Liver (tissue), 9 donors: Measurements from ENCODE around the gene TEX51. TPM values are rescaled to one million over a fixed set of nuclear protein-coding genes. Genes with fewer than 3 reads are reported as not detected.

Source experiments
- DNase-seq: peaks from one replicate; pipeline ENCODE4 v3.0.0-alpha.2; 2017; ENCODE audit warnings: low spot score
- H3K27ac ChIP-seq, 2 donors: one replicate each; pipeline ENCODE4 v1.7.0; 2013; ENCODE audit warnings: inconsistent platforms in 2 of 2, low read length in 2 of 2, control low read depth in 1 of 2, low read depth in 1 of 2, mild to moderate bottlenecking in 1 of 2
- H3K27me3 ChIP-seq, 4 donors: one replicate each; pipeline versions ENCODE4 v1.6.1 to v1.7.0; 2013; ENCODE audit warnings: low read length in 3 of 4, inconsistent platforms in 1 of 4, mild to moderate bottlenecking in 1 of 4, moderate library complexity in 1 of 4; ENCODE audit not compliant: control insufficient read depth in 4 of 4, insufficient read depth in 4 of 4
- H3K36me3 ChIP-seq, 4 donors: one replicate each; pipeline versions ENCODE4 v1.6.1 to v1.7.0; 2013; ENCODE audit warnings: low read length in 3 of 4, mild to moderate bottlenecking in 3 of 4, low read depth in 1 of 4, moderate library complexity in 1 of 4; ENCODE audit not compliant: control insufficient read depth in 4 of 4, insufficient read depth in 3 of 4
- H3K4me1 ChIP-seq, 4 donors: one replicate each; pipeline versions ENCODE4 v1.6.1 to v1.7.0; 2013; ENCODE audit warnings: low read length in 3 of 4, mild to moderate bottlenecking in 3 of 4, moderate library complexity in 1 of 4; ENCODE audit not compliant: control insufficient read depth in 4 of 4, insufficient read depth in 4 of 4
- H3K4me3 ChIP-seq, 3 donors: one replicate each; pipeline versions ENCODE4 v1.6.1 to v1.7.0; 2013; ENCODE audit warnings: low read length in 3 of 3, control low read depth in 1 of 3, low read depth in 1 of 3, mild to moderate bottlenecking in 1 of 3
- H3K9ac ChIP-seq, 2 donors: one replicate each; pipeline ENCODE4 v1.7.0; 2013; ENCODE audit warnings: low read length in 2 of 2, mild to moderate bottlenecking in 2 of 2, moderate library complexity in 2 of 2, control low read depth in 1 of 2, low read depth in 1 of 2
- H3K9me3 ChIP-seq, 4 donors: one replicate each; pipeline versions ENCODE4 v1.6.1 to v1.7.0; 2013; ENCODE audit warnings: low read length in 3 of 4; ENCODE audit not compliant: control insufficient read depth in 4 of 4
- CTCF ChIP-seq: fragments of 150-350 bp; IDR thresholded peaks from 2 replicates; pipeline ENCODE4 v1.5.1; 2017; ENCODE audit warnings: improper control_type of control experiment, low read depth, low read length; ENCODE audit not compliant: missing input control
- FOXA1 ChIP-seq: IDR thresholded peaks from 2 replicates; pipeline ENCODE4 v1.6.1; 2016; ENCODE audit warnings: antibody characterized with exemption
- FOXA2 ChIP-seq: IDR thresholded peaks from 2 replicates; pipeline ENCODE4 v1.6.1; 2016; ENCODE audit warnings: antibody characterized with exemption
- GABPA ChIP-seq, 2 donors: IDR thresholded peaks in 1 of 2; conservative IDR thresholded peaks in 1 of 2; 2 replicates each; pipeline ENCODE4 v1.6.1; 2016; ENCODE audit warnings: antibody characterized with exemption in 2 of 2, mild to moderate bottlenecking in 1 of 2, moderate library complexity in 1 of 2
- HNF4A ChIP-seq, 2 donors: conservative IDR thresholded peaks; 2 replicates each; pipeline ENCODE4 v1.6.1; 2016; ENCODE audit warnings: antibody characterized with exemption in 2 of 2, mild to moderate bottlenecking in 2 of 2
- JUND ChIP-seq, 2 donors: IDR thresholded peaks; 2 replicates each; pipeline ENCODE4 v1.6.1; 2016; ENCODE audit warnings: antibody characterized with exemption in 2 of 2
- MAX ChIP-seq: IDR thresholded peaks from 2 replicates; pipeline ENCODE4 v1.6.1; 2016; ENCODE audit warnings: antibody characterized with exemption
- NR2F2 ChIP-seq: IDR thresholded peaks from 2 replicates; pipeline ENCODE4 v1.6.1; 2016; ENCODE audit warnings: antibody characterized with exemption
- RAD21 ChIP-seq, 2 donors: IDR thresholded peaks; 2 replicates each; pipeline ENCODE4 v1.6.1; 2016; ENCODE audit warnings: antibody characterized with exemption in 2 of 2, mild to moderate bottlenecking in 2 of 2
- REST ChIP-seq: IDR thresholded peaks from 2 replicates; pipeline ENCODE4 v1.6.1; 2016; ENCODE audit warnings: antibody characterized with exemption, mild to moderate bottlenecking
- RXRA ChIP-seq, 2 donors: IDR thresholded peaks; 2 replicates each; pipeline ENCODE4 v1.6.1; 2017 to 2018; ENCODE audit warnings: antibody characterized with exemption in 2 of 2, mild to moderate bottlenecking in 1 of 2
- SP1 ChIP-seq: IDR thresholded peaks from 2 replicates; pipeline ENCODE4 v1.6.1; 2018; ENCODE audit warnings: antibody characterized with exemption, mild to moderate bottlenecking
- TAF1 ChIP-seq: conservative IDR thresholded peaks from 2 replicates; pipeline ENCODE4 v1.6.1; 2016; ENCODE audit warnings: antibody characterized with exemption, mild to moderate bottlenecking
- YY1 ChIP-seq: IDR thresholded peaks from 2 replicates; pipeline ENCODE4 v1.6.1; 2016; ENCODE audit warnings: antibody characterized with exemption, mild to moderate bottlenecking
- ZBTB33 ChIP-seq: IDR thresholded peaks from 2 replicates; pipeline ENCODE4 v1.6.1; 2016; ENCODE audit warnings: antibody characterized with exemption
- WGBS: extraction: QIAGEN DNeasy Blood & Tissue Kit; methylation state at CpG from one replicate; pipeline ENCODE4 v1.1.7; 2013; 5-methylcytosine and 5-hydroxymethylcytosine counted together
- polyA plus RNA-seq, 2 donors: library from polyadenylated mRNA; stranded (reverse) in 1 of 2; unstranded in 1 of 2; fragments of 200-250 nt in 1 of 2; fragments of >200 nt in 1 of 2; fragmentation: Nextera tagmentation in 1 of 2; extraction: Ambion mirVana in 1 of 2; gene quantifications; one replicate each; pipeline versions ENCODE4 v1.2.1 to v1.2.3, GENCODE V29; 2013 to 2015
- total RNA-seq, 2 donors: library from RNA; depleted of rRNA; stranded (reverse); fragments of >200 nt; gene quantifications; one replicate each; pipeline ENCODE4 v1.2.3, GENCODE V29; 2014
- donor health status: healthy.
- donor health status: healthy.
- donor health status: healthy.
- donor health status: healthy.
- donor health status: healthy.

Gene TEX51
- total and polyA plus RNA-seq, 4 donors, result not detected

GRCh38 chr2:126890551-126891450 lies 7.9 kb upstream of the TEX51 start:
- Histone ChIP-seq H3K36me3 (no peaks in the 10 kb centered on the region), H3K27me3 (no peaks in the 10 kb centered on the region), H3K4me1 (peaks cover 0 to 5% (median 0%) of the 10 kb centered on the region in 4 donors), H3K27ac (no peak overlapping the region), H3K4me3 (no peak overlapping the region), H3K9ac (no peak overlapping the region), H3K9me3 (no peaks in the 10 kb centered on the region)
- DNase-seq, result peak; percentile 9
- 86% methylated on average over 12 of the region's 12 CpGs for WGBS
- TF ChIP-seq YY1 (no peak), ZBTB33 (no peak), RXRA (IDR thresholded peaks at IDR 0.05) (no peak), RAD21 (IDR thresholded peaks at IDR 0.05) (no peak), REST (no peak), TAF1 (no peak), SP1 (no peak), FOXA2 (no peak), FOXA1 (no peak), JUND (IDR thresholded peaks at IDR 0.05) (no peak), NR2F2 (no peak), GABPA (IDR thresholded peaks at IDR 0.05 in 1 of 2, conservative IDR thresholded peaks at IDR 0.05 in 1 of 2) (no peak), HNF4A (conservative IDR thresholded peaks at IDR 0.05) (no peak), CTCF (no peak), MAX (no peak)
